Stimulated activated CD4-positive, alpha-beta T cell treated with anti-CD3 and anti-CD28 coated beads, Interleukin-2, amount 100 ng/mL, for 48 hours (primary cell): Measurements from ENCODE around the gene PKD1.
"Not testable (repeated sequence)": the region's sequence is repeated elsewhere in the genome, so short reads cannot be mapped to it uniquely, and the experiment has no call there.

Source experiments
- DNase-seq, 2 donors: peaks; one replicate each; pipeline ENCODE4 v3.0.0-alpha.2; 2020

The PKD1 gene

GRCh38 chr16:2105291-2105690 is 30.4 kb downstream of the PKD1 start:
- not testable (repeated sequence) for DNase-seq

- DNase-seq = not testable (repeated sequence)
Observed at GRCh38 chr16:2104464-2104863, 31.2 kb downstream of the PKD1 start.

GRCh38 chr16:2102471-2102870 is 33.2 kb downstream of the PKD1 start:
- no peak for DNase-seq

- DNase-seq = not testable (repeated sequence)
Observed at GRCh38 chr16:2101581-2101980, 34.1 kb downstream of the PKD1 start.

GRCh38 chr16:2097689-2098088 is 38.0 kb downstream of the PKD1 start:
- DNase-seq = not testable (repeated sequence)

- no peak for DNase-seq
Observed at GRCh38 chr16:2096853-2097595, 38.7 kb downstream of the PKD1 start.

- DNase-seq = no peak
Observed at GRCh38 chr16:2095918-2096582, 39.6 kb downstream of the PKD1 start.

- DNase-seq = no peak
Observed at GRCh38 chr16:2095315-2095853, 40.3 kb downstream of the PKD1 start.

GRCh38 chr16:2093793-2094192 is 41.9 kb downstream of the PKD1 start:
- no peak for DNase-seq

GRCh38 chr16:2092866-2093265 is 42.8 kb downstream of the PKD1 start:
- DNase-seq = no peak

- no peak for DNase-seq
Observed at GRCh38 chr16:2092256-2092620, 43.5 kb downstream of the PKD1 start.

GRCh38 chr16:2091547-2092255 is 44.0 kb downstream of the PKD1 start:
- DNase-seq = no peak

- DNase-seq = peak in 1 of 2 donors; percentile 7
Observed at GRCh38 chr16:2090777-2091546, 44.7 kb downstream of the PKD1 start.

GRCh38 chr16:2090481-2090776 is 45.3 kb downstream of the PKD1 start:
- DNase-seq = no peak

GRCh38 chr16:2089706-2090480 is 45.8 kb downstream of the PKD1 start:
- DNase-seq = no peak

- DNase-seq = no peak
Observed at GRCh38 chr16:2088759-2089358, 46.8 kb downstream of the PKD1 start.

GRCh38 chr16:2087748-2088631 is 47.7 kb downstream of the PKD1 start:
- no peak for DNase-seq

- DNase-seq = no peak
Observed at GRCh38 chr16:2086812-2087747, 48.6 kb downstream of the PKD1 start.

GRCh38 chr16:2086106-2086742 is 49.5 kb downstream of the PKD1 start:
- no peak for DNase-seq
